Inflammatory macrophage treated with lipopolysaccharide for 4 hours (primary cell): ENCODE measurements around the gene ARHGEF7.

Source experiments
- DNase-seq: peaks from one replicate; pipeline ENCODE4 v3.0.0-alpha.2; 2020

ARHGEF7 gene

DNA sequence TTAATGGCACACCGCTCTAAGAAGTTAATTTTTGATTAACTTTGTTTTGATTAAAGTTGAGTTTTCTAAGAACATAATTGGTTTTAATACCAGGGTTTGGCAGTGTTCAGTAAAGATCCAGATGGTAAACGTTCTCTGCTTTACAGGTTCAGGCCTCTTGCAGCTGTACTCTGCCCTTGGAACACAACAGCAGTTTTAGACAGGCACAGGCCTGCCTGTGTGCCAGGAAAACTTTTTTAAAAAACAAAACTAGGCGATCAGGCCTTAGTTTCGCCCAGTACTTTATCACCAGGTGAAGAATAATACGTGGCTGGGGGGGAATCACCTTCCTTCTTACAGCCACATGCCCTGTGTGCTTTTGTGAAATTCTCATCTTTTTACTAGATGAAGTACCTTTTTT lies 167.3 kb downstream of the ARHGEF7 start:
- DNase-seq: no peak

DNA sequence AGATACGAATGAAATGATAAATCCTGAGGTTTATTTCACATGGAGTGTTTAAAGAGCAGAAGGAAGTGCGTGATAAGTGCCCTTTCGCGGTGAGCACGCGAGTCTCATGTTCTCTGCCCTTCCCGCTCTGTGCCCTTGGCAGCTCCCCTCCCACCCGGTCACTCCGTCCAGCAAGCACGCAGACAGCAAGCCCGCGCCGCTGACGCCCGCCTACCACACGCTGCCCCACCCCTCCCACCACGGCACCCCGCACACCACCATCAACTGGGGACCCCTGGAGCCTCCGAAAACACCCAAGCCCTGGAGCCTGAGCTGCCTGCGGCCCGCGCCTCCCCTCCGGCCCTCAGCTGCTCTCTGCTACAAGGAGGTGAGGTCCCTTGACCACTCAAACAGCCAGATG lies 167.9 kb downstream of the ARHGEF7 start:
- no peak for DNase-seq

DNA sequence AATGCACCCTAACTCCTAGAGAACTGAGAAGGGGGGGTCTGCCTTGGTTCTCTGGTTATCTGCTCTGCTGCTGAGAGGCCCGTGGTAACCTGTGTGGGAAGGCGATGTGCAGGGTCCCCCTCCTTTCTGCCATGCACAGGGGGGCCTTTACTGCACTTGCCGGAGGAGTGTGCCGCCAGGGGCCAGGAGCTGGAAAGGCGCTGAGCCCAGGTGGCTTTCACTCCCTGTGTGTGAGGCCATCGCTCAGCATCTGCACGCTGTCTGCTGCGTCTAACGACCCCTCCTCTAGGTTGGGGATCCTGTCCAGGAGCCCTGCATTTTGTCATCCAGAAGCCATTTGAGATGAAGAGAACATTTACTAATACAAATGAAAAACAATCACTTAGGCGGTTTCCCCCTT lies 168.3 kb downstream of the ARHGEF7 start:
- DNase-seq: no peak

DNA sequence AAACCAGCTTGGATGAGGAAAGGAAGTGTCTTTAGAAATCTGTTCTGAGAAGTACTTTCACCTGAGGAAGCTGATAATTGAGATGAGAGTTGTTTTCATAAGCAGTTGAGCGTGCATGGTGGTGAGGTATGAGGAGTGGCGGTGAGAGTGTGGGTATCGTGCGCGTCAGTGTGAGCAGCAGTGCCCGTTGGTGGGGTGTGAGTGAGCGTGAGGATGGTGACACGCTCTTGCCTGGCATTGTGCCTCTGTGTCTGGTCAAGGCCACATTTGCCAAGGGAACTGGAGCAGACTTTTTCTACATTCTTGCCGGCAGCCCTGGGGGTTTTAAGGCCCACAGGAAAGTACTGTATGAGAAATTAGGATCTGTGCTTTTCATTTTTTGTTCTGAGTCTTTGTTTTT lies 168.9 kb downstream of the ARHGEF7 start:
- no peak for DNase-seq

DNA sequence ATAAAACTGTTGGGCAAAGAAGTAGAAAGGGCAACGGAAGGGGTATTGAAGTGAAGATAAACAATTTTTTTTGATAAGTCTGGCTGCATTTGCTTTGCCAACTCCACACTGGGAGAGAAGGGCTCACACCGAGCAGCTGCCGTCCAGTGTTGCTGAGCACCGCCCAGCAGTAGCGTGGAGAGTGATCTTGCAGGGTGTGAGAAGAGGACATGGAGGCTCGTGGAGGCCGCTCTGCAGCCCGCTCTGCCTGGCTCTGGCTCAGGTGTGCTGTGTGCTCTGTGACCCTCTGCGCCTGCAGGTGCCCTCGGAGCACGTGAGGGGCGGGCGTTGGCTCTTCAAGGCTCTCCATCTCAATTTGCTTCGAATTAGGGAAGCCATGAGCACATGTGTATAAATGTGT lies 169.5 kb downstream of the ARHGEF7 start:
- DNase-seq: no peak

DNA sequence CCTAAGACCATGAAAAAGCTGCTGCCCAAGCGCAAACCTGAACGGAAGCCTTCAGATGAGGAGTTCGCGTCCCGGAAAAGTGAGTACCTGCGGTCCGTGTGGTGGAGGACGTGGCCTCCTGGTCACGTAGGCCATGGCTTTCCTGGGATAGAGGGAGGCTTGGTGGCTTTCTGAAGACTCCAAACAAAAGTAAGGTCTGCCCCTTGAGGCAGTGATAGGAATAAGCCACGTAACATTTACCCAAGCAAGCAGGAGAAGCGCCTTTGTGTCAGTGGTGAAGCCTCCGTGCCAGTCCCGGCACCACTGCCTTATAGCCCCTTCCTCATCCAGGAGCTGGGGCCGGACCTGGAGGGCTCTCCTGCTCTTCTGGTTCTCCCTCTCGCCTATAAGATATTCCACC lies 171.1 kb downstream of the ARHGEF7 start:
- no peak for DNase-seq

DNA sequence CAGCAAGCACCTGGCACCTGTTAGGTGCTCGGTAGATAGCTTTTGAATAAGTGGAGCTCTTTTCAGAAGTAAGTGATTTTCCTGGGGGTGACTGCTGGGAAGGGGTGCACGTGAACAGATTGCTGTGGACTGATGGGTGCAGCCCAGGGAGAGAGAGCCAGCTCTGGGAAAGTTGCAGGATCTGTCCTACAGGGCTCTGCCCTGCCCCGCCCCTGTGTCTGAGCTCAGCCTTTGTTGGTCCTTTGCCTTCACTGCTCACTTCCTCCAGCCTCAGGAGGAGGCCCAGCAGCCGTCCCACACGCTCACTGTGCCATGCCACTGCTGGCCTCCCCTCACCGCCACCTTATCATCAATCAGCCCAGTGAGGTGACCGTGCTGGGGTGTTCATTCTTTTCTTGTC lies 171.6 kb downstream of the ARHGEF7 start:
- DNase-seq: no peak

DNA sequence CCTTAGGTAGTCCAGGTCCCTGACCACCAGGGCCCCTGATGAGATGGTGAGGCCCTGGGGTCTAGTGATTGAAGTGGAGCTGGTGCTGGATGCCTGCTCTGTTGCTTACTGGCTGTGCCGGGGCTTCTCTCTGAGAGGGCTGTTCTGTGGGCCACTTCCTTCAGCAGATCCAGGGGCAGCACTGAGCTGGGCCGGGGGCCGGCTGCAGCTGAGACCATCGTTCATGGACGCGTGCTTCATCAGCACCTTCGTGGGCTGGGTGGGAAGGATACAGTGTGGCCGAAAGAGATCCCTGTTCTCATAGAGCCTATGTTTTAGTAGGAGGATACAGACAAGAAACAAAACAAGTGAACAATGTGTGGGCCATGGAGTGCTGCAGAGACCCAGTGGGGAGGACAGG lies 172.1 kb downstream of the ARHGEF7 start:
- no peak for DNase-seq

DNA sequence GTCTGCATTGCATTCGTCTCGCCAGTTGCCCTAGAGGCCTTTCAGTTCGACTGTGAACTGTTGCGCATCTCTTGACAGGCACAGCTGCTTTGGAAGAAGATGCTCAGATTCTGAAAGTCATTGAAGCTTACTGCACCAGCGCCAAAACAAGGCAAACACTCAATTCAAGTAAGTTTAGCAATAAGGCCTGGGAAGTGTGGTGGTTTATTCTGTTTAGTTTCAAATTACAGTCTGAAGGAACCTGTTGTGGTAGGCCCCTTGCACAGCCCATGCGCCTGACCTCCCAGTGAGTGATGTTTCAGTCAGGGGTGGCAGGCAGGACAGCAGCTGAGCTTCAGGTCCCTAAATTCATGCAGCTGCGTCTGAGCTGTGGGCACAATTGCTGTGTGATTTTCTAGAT lies 173.2 kb downstream of the ARHGEF7 start:
- no peak for DNase-seq

DNA sequence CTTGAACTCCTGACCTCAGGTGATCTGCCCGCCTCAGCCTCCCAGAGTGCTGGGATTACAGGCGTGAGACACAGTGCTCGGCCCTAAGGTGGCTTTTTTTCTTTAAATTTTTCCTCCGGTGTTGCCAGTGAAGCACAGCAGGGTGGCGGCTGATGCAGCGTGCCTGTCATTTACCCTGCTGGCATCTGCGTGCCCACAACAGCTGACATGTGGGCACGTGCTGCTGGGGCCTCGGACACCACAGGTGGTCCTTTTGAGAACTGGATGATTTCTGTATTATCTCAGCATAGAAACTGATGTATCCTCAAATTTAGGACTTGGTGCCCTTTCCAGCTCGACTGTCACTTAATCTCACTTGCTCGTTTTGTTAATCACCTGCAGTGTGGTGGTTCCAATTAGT lies 174.1 kb downstream of the ARHGEF7 start:
- no peak for DNase-seq

DNA sequence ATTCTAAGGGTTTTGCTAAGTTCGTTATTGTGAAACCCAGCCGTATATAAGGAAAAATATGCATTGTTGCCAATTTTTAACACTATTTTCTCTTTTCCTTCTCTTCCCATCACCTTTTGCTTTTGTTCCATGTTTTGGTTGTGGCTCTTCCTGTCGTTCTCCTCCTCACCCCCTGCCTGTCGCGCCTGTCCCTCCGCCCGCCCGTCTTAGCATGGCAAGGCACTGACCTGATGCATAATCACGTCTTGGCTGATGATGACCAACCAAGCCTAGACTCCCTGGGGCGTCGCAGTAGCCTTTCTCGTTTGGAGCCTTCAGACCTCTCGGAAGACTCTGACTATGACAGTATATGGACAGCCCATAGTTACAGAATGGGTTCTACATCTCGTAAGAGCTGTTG lies 176.8 kb downstream of the ARHGEF7 start:
- DNase-seq: no peak

DNA sequence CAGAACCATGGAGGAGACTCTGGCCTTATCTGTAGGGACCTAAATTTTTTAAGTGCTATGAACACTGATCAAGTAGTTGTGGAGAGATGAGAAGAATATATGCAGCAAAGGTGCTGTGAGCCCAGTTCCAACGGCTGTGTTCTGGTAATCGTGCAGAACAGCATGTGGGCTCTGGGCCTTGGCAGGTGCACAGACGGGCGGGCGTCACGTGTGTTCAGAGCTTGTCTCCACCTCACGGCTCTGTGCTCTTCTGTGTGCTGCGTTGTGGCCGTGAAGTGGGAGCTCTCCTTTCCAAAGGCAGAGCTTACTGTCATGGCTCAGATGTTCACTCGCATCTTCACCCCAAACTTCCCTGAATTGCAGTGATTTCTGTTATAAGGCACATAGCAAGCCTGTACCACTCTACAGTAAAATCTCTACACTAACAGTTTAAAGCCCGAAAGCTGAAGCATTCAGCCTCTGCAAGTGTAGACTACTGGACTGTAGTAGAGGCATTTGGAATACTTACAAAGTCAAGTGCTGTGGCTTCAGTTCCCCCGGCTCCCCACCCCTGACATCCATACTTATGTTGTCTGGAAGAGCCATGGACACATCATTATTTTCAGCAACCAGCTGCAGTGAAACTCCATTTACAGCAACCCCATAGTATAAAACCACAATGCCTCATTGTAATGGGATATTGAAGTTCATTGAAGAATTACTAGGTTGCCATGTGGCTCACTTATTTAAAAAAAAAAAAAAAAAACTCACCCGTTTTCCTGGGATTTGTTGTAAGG lies 177.8 kb downstream of the ARHGEF7 start:
- DNase-seq: no peak

DNA sequence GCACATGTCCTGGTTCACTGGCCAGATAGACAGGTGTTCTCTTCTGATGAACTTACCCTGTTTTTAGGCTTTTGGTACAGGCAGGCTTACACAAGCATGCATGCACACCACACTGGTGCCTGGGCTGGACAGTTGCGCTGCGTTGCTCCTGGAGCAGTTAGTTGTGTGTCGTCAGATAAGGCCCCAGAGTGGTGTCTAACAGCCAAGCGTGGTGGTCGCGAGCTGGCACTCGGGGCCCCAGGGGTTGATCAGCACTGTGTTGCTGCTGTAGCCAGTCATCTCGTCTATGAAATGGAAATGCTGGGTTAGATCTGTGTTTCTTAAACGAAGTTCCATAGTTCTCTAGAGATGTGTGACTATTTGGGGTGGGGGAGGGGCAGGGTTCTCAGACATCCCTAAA lies 180.8 kb downstream of the ARHGEF7 start:
- no peak for DNase-seq

DNA sequence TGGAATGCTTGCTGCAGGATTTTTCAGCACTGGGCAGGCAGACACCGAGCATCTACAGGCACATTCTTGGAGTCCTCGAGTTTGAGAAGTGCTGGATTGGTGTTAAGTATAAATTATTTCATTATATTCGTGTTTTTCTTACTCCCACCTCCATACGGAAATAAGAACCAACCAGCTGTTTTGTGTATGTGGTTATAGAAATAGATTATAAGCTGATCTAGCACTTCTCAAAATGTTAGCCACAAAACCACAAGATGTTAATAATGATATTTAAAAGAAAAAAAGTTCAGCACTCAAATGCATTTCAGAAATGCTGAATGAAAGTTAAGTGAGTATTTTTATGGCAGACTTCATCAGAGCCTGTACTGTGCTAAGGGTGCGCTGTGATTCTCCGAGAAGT lies 181.3 kb downstream of the ARHGEF7 start:
- DNase-seq: no peak

DNA sequence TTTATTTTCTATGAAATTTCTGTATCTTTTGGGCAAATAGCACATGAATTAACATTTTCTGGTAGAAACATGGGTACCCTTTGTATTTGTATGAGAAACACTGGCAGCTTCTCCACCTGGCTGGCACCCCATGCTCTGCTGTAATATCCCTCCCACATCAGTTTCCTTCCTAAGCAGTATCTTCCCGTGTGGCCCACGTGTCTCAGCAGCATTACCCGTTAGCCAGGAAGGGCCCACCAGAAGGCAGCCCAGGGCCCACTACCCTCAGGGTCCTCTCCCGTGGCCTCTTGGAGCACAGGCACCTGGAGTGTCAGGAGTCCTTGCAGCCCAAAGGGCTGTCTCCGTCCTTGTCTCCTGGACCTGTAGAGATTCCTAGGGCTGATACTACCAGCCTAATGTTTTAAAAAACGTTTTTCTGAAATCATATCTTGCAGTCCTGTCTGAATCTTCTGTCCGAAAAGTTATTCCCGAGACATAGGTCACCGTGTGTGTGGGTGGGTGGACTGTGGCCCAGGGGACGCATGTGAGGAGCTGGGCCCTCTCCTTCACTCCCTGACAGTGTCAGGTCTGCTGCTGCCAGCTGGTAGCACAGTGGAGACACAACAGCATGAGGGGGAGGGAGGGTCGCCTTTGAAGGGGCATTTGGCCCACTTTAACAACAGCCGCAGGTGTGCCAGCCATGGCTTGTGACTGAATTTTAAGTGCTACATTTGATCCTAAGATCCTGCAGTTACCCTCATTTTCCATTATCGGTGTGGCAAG lies 183.3 kb downstream of the ARHGEF7 start:
- DNase-seq: no peak

DNA sequence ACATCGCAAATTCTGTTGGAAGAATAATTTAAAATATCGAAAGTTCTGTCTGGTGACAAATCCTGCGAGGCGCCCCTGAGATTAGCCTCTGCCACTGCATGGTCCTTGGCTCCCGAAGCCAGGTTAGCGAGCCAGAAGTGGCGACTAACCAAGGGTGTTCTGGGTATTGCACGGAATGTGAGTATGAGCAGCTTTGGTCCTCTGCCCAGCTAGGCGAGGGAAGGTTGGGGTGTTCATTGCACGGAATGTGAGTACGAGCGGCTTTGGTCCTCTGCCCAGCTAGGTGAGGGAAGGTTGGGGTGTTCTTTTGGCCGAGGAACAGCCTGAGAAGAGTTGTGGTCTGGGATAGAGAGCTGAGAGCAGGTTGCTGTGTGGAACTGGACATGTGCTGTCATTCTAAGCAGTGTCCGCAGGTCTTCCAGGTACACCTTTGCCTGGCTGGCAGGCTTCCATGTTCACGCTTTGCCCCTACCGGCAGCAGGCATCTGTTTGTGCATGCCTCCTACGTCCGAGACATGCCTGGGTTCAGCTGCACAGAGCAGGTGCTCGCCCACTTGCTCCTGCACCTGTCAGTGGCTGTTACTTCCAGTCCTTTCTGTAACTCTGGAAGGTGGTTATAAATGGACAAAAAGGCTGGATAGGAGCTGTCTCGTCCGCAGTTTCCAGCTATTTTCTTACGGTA lies 187.1 kb downstream of the ARHGEF7 start:
- DNase-seq: no peak

DNA sequence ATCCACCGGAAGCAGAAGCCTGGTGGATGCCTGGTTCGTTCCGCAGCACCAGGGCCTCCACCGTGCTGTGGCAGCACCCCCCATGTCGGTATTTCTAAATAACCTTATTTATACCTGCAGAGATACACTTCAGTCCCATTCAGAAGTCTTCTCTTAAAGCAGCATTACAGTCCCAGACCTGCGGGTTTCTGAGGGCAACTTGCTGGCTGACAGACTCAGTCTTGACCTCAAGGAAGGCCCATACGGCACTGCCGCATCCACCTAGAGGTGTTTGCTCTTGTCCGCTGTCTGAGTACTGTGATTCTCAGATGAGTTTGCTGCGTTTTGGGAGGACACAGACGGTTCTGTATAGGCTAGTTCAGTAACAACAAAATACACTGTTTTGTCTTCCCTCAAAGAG lies 188.4 kb downstream of the ARHGEF7 start:
- DNase-seq: no peak

DNA sequence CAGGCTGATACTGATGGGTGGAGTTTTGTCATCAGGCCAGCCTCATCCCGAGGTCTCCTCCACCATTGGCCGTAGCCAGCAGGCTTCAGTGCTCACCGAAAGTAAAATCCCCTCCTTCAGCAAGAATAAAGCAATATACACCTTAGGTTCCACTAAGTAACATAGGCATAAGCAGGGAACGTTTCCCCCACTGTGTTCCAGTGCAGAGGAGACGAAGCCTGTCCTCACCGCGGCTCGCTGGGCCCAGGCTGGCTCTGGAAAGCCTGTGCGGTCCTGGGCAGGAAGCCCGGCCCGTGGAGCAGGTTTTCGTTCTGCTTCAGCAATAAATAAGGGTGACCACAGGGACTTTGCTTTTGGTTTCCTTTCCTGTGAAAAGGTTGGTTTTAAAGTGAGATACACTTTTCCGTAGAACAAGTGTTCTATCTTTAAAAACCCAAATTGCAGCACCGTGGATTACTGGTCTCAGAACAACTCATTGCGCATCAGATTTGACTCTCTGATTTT lies 189.0 kb downstream of the ARHGEF7 start:
- no peak for DNase-seq

DNA sequence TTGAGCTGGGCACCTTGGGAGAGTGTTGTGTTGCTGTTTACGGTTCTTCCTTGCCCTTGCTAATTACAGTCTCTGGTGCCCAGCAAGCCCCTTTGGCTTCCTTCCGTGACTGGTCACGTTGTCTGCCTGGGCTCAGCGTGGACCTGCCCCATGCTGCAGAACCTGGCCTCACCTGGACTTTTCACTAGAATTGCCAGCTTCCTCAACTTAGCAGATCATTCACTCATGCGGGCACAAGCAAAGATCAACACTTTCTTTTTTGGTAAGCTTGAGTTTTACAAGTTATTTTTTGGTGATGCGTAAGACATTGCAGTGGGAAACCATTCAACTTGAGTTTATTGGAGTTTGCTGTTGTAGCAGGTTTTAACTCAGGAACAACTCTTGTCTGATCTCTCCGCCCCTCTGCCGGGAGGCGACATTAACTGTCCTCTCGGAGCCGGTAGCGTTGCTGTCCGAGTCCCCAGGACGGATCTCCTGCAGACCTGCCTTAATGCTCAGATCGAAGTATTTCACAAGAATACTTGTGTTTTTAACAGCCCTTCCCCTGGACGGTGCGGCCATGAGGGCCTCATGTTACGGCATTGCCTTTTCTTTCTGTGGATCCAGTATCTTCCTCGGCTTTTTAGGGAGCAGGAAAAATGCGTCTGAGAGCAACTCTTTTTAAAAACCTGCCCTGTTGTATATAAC lies 189.6 kb downstream of the ARHGEF7 start:
- no peak for DNase-seq

DNA sequence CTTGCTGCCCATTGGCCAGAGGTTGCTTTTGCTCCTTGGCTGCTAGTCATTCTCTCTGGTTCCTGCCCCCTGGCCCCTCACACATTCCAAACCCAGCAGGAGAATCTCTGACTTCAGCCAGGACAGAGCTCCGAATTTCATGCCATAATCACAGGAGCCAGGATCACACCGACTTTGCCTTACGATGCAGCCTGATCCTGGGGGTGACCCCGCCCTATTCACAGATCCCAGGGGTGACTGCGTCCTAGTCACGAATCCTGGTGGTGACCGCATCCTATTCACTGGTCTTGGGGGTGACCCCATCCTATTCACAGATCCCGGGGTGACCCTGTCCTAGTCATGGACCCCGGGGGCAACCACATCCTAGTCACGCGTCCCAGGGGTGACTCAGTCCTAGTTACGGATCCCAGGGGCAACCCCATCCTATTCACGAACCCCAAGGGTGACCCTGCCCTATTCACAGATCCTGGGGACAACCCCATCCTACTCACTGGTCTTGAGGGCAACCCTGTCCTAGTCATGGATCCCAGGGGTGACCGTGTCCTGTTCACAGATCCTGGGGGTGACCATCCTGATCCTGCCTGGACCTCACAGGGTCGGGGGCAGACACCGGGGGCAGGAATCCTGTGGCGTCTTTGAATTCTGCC lies 198.0 kb downstream of the ARHGEF7 start:
- DNase-seq: no peak

DNA sequence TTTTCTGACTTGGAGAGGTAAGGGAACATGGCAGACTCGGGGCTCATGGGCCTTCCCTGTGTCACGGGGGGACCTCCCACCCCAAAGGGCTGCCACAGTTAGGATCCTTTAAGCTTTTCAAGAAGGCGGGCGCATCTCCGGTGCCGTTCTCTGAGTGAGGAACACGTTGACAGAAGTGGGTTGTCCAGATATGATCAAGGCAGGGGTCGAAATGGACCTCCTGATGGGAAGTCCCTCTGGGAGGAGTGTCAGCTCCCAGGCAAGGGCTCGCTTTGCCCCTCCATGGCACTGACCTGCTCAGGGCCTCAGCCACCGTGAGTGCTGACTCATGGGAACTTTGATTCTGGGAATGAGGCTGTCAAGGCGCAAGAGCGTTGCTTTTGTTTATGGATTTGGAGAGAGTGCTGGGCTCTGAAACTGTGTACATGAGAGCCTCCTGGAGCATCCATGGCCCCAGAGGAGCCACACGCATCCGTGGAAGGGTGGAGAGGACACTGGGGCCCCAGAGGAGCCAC lies 198.9 kb downstream of the ARHGEF7 start:
- DNase-seq: no peak

DNA sequence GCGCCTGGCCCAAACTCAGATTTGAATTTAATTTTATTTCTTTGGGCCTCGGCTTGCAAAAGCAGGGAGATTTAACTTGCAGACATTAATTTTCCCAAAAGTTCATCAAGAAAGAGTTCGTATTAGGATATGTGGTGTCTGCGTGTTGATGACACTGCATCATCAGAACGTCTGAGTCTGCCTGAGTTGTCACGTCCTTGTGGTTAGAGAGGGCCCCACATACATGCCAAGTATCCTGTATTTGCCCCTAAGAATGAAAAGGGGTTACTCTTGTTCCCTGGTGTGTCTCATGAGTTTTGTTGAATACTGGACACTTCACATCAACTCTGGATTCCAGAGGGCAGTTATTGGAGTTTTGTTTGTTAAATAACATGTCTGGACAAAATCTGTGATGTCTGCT lies 199.7 kb downstream of the ARHGEF7 start:
- DNase-seq: no peak
